Caco-2 (cell line): ENCODE measurements around the gene SPOP. TPM values are rescaled to one million over a fixed set of nuclear protein-coding genes. Genes with fewer than 3 reads are reported as not detected.

Experiments used
- BruUV-seq: library from RNA; stranded (reverse); fragments of 400-500 nt; replicated peaks from 2 replicates; lab custom pipeline; 2021; lab: Mats Ljungman, UMichigan
- CTCF ChIA-PET: fragments of 300-600 bp; sonication (Branson Sonifier 250); formaldehyde crosslinking; loops from one replicate; lab custom pipeline; 2022; ENCODE audit warnings: antibody characterized with exemption; lab: Charles Lee
- POLR2A ChIA-PET: fragments of 300-600 bp; sonication (Branson Sonifier 250); formaldehyde crosslinking; loops from one replicate; lab custom pipeline; 2022; ENCODE audit warnings: antibody characterized with exemption; lab: Charles Lee
- DNase-seq, 2 experiments: peaks; one replicate each; pipeline versions ENCODE4 v3.0.0 to v3.0.0-alpha.2; 2020 to 2022
- H3K27me3 ChIP-seq: replicated peaks from 2 replicates; pipeline ENCODE4 v1.6.0; 2011; ENCODE audit warnings: low read length; ENCODE audit not compliant: control insufficient read depth, insufficient read depth
- H3K36me3 ChIP-seq: 2 replicates; pipeline ENCODE4 v1.5.1; 2011; ENCODE audit warnings: low read length; ENCODE audit not compliant: control insufficient read depth, insufficient read depth
- H3K4me1 ChIP-seq: fragments of 250-450 bp; sonication (Bioruptor Pico); 2 replicates; pipeline ENCODE4 v1.5.1; 2020; ENCODE audit warnings: mild to moderate bottlenecking
- H3K4me3 ChIP-seq: 2 replicates; pipeline ENCODE4 v1.5.1; 2011; ENCODE audit warnings: low read depth, mild to moderate bottlenecking, control low read depth, low read length
- H3K9me3 ChIP-seq: fragments of 250-450 bp; sonication (Bioruptor Pico); 2 replicates; pipeline ENCODE4 v1.5.1; 2020; ENCODE audit warnings: mild to moderate bottlenecking, moderate library complexity
- H3K27ac Mint-ChIP-seq: one replicate; pipeline ENCODE4 v1.8.0; 2022; ENCODE audit warnings: mixed read lengths; ENCODE audit not compliant: unreplicated experiment
- H3K27me3 Mint-ChIP-seq: one replicate; pipeline ENCODE4 v1.8.0; 2022; ENCODE audit warnings: mixed read lengths; ENCODE audit not compliant: insufficient read depth, unreplicated experiment
- H3K36me3 Mint-ChIP-seq: one replicate; pipeline ENCODE4 v1.8.0; 2022; ENCODE audit warnings: mild to moderate bottlenecking, mixed read lengths; ENCODE audit not compliant: insufficient read depth, unreplicated experiment
- H3K4me1 Mint-ChIP-seq: one replicate; pipeline ENCODE4 v1.8.0; 2022; ENCODE audit warnings: low read depth, mixed read lengths; ENCODE audit not compliant: unreplicated experiment
- H3K4me3 Mint-ChIP-seq: one replicate; pipeline ENCODE4 v1.8.0; 2022; ENCODE audit warnings: mild to moderate bottlenecking, moderate library complexity, mixed read lengths; ENCODE audit not compliant: unreplicated experiment
- H3K9me3 Mint-ChIP-seq: one replicate; pipeline ENCODE4 v1.8.0; 2022; ENCODE audit warnings: mixed read lengths; ENCODE audit not compliant: unreplicated experiment
- intact Hi-C: fragments of 100-400 bp; cut with micrococcal nuclease; formaldehyde crosslinking; loops from one replicate; pipeline ENCODE4 v1.10.0; 2022; ENCODE audit not compliant: unreplicated experiment
- total RNA-seq: library from RNA; stranded (reverse); gene quantifications from 2 replicates; pipeline ENCODE4 v1.2.3, GENCODE V29; 2022
- TF ChIP-seq, protein P1 (sequence below), 2 experiments: fragments of 200-600 bp in 1 of 2; IDR thresholded peaks; 1 replicate in 1 of 2; 2 replicates in 1 of 2; pipeline versions ENCODE4 v1.5.1 to v1.8.0; 2011 to 2022; ENCODE audit warnings: antibody characterized with exemption in 1 of 2, control low read depth in 1 of 2, inconsistent platforms in 1 of 2, low read depth in 1 of 2, low read length in 1 of 2, mild to moderate bottlenecking in 1 of 2, moderate library complexity in 1 of 2; ENCODE audit not compliant: insufficient read depth in 1 of 2, severe bottlenecking in 1 of 2, unreplicated experiment in 1 of 2

SPOP gene
- total RNA-seq, 1 experiment from 2014 or later: 70.2 TPM

DNA sequence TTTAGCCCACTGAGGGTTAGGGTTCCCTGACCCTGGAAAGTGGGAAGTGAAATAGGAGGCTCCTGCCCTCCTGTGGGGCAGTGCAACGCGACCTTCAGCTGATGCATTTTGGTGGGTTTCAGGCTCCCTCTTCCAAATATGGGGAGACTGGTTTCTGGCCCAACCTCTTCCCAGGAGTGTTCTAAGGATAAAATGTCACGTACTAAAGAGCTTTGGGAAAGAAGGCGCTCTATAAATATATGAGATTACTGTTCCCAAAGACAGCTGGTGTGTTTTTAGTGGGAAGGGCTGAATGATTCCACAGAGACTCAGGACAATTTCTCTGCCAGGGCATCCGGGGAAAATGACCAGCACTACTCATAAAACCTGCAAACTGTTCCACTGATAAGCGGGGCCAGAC lies 20.1 kb upstream of the SPOP start:
- Mint-ChIP-seq H3K4me3 (no peak overlapping the region), H3K27me3 (no peaks in the 10 kb centered on the region), H3K27ac (no peak overlapping the region), H3K36me3 (peaks cover 33% of the 10 kb centered on the region), H3K9me3 (no peaks in the 10 kb centered on the region), H3K4me1 (peaks cover 18% of the 10 kb centered on the region)
- ChIA-PET CTCF (interaction anchor here (1.4 to 8.6 kb wide), 8 partner anchors 9 to 141 kb away, joined by 5 to 114 read pairs (median 22); partner anchors contain the start of genes FAM117A, NXPH3 and SLC35B1), POLR2A (interaction anchor here (0.5 to 1.9 kb wide), 3 partner anchors 11 to 128 kb away, joined by 5 to 12 read pairs (median 7); partner anchors contain the start of gene FAM117A)
- peaks cover 8% of the 10 kb centered on the region for H3K36me3 ChIP-seq
- TF ChIP-seq, protein P1, sequence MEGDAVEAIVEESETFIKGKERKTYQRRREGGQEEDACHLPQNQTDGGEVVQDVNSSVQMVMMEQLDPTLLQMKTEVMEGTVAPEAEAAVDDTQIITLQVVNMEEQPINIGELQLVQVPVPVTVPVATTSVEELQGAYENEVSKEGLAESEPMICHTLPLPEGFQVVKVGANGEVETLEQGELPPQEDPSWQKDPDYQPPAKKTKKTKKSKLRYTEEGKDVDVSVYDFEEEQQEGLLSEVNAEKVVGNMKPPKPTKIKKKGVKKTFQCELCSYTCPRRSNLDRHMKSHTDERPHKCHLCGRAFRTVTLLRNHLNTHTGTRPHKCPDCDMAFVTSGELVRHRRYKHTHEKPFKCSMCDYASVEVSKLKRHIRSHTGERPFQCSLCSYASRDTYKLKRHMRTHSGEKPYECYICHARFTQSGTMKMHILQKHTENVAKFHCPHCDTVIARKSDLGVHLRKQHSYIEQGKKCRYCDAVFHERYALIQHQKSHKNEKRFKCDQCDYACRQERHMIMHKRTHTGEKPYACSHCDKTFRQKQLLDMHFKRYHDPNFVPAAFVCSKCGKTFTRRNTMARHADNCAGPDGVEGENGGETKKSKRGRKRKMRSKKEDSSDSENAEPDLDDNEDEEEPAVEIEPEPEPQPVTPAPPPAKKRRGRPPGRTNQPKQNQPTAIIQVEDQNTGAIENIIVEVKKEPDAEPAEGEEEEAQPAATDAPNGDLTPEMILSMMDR (IDR thresholded peaks at IDR 0.05; ENCODE audit: insufficient read depth in 1 of 2, low read depth in 1 of 2, low read length in 1 of 2, severe bottlenecking in 1 of 2, unreplicated experiment in 1 of 2): no peak
- no peak overlapping the region for H3K4me3 ChIP-seq
- no peaks in the 10 kb centered on the region; the same call in 1 of the 2 replicates for H3K4me1 ChIP-seq
- intact Hi-C loops: loop anchor here (2.0 kb wide), 1 partner anchor 283 kb away; the partner anchor contains the start of gene PHB1
- H3K27me3 ChIP-seq: no peaks in the 10 kb centered on the region
- no peaks in the 10 kb centered on the region for H3K9me3 ChIP-seq
- DNase-seq: no peak
- BruUV-seq: no TSS peak

DNA sequence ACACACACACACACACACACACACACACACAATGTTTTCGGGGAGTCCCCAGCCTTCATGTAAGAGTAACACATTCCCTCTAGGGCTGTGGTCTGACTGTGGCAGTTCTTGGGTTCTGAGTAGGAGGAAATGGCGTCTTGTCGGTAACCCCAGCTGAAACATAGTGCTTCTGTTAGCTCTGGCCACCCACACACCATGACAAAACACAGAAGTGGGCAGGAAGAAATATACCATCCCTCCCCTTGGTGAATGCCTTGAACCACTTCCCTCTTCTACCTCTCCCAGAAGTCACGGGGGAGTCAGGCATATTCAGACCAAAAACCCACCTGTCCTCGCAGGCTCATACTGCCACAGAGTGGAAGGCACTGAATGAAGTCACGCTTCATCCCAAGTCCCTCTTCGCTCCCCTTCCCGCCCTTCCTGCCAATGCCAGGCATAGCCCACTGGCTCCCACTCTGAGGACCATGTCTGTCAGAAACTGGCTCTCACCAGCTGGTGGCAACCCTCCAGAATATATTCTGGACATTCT lies 18.4 kb upstream of the SPOP start:
- ChIA-PET POLR2A (interaction anchor here (1.0 kb wide), 1 partner anchor 12 kb away, joined by 4 read pairs; the partner anchor contains the start of gene SLC35B1), CTCF (interaction anchor here (0.5 to 8.6 kb wide), 12 partner anchors 8 to 381 kb away, joined by 3 to 114 read pairs (median 5); partner anchors contain the start of genes FAM117A, NXPH3 and PHB1)
- no peak for DNase-seq
- intact Hi-C loops: no loop called here
- Mint-ChIP-seq H3K4me3 (no peak overlapping the region), H3K27ac (no peak overlapping the region), H3K36me3 (peaks cover 19% of the 10 kb centered on the region), H3K4me1 (peaks cover 18% of the 10 kb centered on the region), H3K9me3 (no peaks in the 10 kb centered on the region), H3K27me3 (peaks cover 5% of the 10 kb centered on the region)
- Histone ChIP-seq H3K4me3 (no peak overlapping the region), H3K9me3 (no peaks in the 10 kb centered on the region), H3K36me3 (peaks cover 2% of the 10 kb centered on the region; the same call in 1 of the 2 replicates), H3K4me1 (no peaks in the 10 kb centered on the region; the same call in 1 of the 2 replicates), H3K27me3 (no peaks in the 10 kb centered on the region)
- BruUV-seq: no TSS peak
- TF ChIP-seq, protein P1 (IDR thresholded peaks at IDR 0.05; ENCODE audit: insufficient read depth in 1 of 2, low read depth in 1 of 2, low read length in 1 of 2, severe bottlenecking in 1 of 2, unreplicated experiment in 1 of 2): no peak

DNA sequence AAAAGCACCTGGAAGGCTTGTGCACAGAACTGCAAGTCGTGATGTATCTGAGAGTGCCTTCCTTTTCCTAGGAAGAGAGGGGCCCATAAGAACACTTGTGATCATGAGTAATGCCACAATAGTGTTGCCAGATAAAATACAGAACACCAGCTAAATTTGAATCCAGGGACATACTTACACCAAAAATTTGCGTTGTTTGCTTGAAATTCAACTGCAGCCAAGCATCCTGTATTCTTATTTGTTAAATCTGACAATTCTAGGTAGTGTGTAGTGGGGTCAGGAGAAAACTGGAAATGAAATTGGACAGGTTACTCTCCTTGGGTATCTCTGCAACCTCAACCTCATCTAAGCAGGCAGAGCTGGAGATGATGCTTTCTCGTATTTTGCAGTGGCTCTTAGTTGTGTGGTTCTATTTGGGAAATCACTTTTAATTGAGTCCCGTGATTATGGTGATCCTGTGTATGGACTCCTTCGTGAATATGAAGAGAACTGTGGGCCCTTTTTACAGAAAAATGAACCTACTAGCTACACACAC lies 17.9 kb upstream of the SPOP start:
- POLR2A ChIA-PET: no interaction called here
- CTCF ChIA-PET: interaction anchor here (0.6 to 8.6 kb wide), 10 partner anchors 9 to 281 kb away, joined by 3 to 114 read pairs (median 6); partner anchors contain the start of genes FAM117A, NXPH3 and PHB1
- H3K9me3 Mint-ChIP-seq: no peaks in the 10 kb centered on the region
- no TSS peak for BruUV-seq
- DNase-seq: no peak
- intact Hi-C loops: loop anchor here (1.0 to 2.0 kb wide), 3 partner anchors 77 to 127 kb away; partner anchors contain the start of gene NXPH3
- H3K36me3 Mint-ChIP-seq: peaks cover 13% of the 10 kb centered on the region
- TF ChIP-seq, protein P1 (IDR thresholded peaks at IDR 0.05; ENCODE audit: insufficient read depth in 1 of 2, low read depth in 1 of 2, low read length in 1 of 2, severe bottlenecking in 1 of 2, unreplicated experiment in 1 of 2): no peak
- H3K27ac Mint-ChIP-seq: no peak overlapping the region
- H3K27me3 Mint-ChIP-seq: peaks cover 5% of the 10 kb centered on the region
- H3K9me3 ChIP-seq: no peaks in the 10 kb centered on the region
- H3K4me3 Mint-ChIP-seq: no peak overlapping the region
- H3K36me3 ChIP-seq: no peaks in the 10 kb centered on the region
- H3K27me3 ChIP-seq: no peaks in the 10 kb centered on the region
- H3K4me1 Mint-ChIP-seq: peaks cover 18% of the 10 kb centered on the region
- H3K4me1 ChIP-seq: no peaks in the 10 kb centered on the region; the same call in 1 of the 2 replicates
- no peak overlapping the region for H3K4me3 ChIP-seq
